ENCODE results near the gene MAST4. TPM values are rescaled to one million over a fixed set of nuclear protein-coding genes. Genes with fewer than 3 reads are reported as not detected.
A peak's percentile ranks its signal among the peaks of the same experiment; 100 is the strongest.

MAST4 gene
- polyA plus RNA-seq, 1 donor (not counting 4 experiments of a cell fraction or from before 2014, with no cell fraction given) = 19.8 TPM

DNA sequence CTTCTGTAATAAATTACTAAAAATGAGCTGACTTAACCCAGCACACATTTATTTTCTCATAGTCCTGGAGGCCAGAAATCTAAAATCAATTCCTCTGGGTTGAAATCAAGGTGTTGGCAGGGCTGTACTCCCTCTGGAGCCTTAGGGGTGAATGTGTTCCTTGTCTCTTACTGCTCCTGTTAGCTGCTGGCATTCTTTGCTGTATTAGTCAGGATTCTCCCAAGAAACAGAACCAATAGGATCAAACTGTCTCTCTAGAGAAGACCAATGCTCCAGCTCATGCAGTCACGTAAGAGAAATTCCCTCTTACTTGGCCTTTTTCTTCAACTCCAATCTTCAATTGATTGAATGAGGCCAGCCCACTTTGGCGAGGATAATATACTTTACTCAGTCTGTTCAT lies 615.7 kb downstream of the MAST4 start:
- Histone ChIP-seq H3K4me3 (ENCODE audit: control insufficient read depth in 2 of 3, extremely low read depth in 1 of 3, insufficient read depth in 2 of 3, low read depth in 1 of 3, low read length in 3 of 3) (no peak overlapping the region), H3K9me1 (ENCODE audit: control insufficient read depth, extremely low read depth, insufficient read depth, low read length) (no peaks in the 10 kb centered on the region), H2AFZ (ENCODE audit: control insufficient read depth, low read length) (no peak overlapping the region), H3K4me2 (ENCODE audit: control insufficient read depth, extremely low read depth, insufficient read depth, low read depth, low read length) (no peak overlapping the region), H3K27ac (ENCODE audit: control insufficient read depth, insufficient read depth, low read length) (no peak overlapping the region), H3K27me3 (ENCODE audit: control insufficient read depth, extremely low read depth, insufficient read depth, low read length) (no peaks in the 10 kb centered on the region), H3K9me3 (ENCODE audit: control insufficient read depth, low read depth, low read length) (no peaks in the 10 kb centered on the region), H3K79me2 (ENCODE audit: control insufficient read depth, insufficient read depth, low read length) (no peaks in the 10 kb centered on the region), H3K36me3 (ENCODE audit: control insufficient read depth in 2 of 2, extremely low read depth in 1 of 2, insufficient read depth in 2 of 2, low read length in 2 of 2) (no peaks in the 10 kb centered on the region), H3K9ac (ENCODE audit: control insufficient read depth, extremely low read depth, insufficient read depth, low read length) (no peak overlapping the region), H4K20me1 (ENCODE audit: control insufficient read depth, extremely low read depth, insufficient read depth, low read length) (no peaks in the 10 kb centered on the region), H3K4me1 (ENCODE audit: control insufficient read depth, extremely low read depth, insufficient read depth, low read length) (peaks cover 32% of the 10 kb centered on the region)
- dilution Hi-C loops (cut with MboI; ENCODE audit: extremely low pct_ligation_motif_present, low sequenced_read_pairs) = no loop called here
- FAIRE-seq = peak; percentile 61
- TF ChIP-seq, protein P1, sequence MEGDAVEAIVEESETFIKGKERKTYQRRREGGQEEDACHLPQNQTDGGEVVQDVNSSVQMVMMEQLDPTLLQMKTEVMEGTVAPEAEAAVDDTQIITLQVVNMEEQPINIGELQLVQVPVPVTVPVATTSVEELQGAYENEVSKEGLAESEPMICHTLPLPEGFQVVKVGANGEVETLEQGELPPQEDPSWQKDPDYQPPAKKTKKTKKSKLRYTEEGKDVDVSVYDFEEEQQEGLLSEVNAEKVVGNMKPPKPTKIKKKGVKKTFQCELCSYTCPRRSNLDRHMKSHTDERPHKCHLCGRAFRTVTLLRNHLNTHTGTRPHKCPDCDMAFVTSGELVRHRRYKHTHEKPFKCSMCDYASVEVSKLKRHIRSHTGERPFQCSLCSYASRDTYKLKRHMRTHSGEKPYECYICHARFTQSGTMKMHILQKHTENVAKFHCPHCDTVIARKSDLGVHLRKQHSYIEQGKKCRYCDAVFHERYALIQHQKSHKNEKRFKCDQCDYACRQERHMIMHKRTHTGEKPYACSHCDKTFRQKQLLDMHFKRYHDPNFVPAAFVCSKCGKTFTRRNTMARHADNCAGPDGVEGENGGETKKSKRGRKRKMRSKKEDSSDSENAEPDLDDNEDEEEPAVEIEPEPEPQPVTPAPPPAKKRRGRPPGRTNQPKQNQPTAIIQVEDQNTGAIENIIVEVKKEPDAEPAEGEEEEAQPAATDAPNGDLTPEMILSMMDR (optimal IDR thresholded peaks at IDR 0.05 in 1 of 3, IDR thresholded peaks at IDR 0.05 in 1 of 3, conservative IDR thresholded peaks at IDR 0.05 in 1 of 3; ENCODE audit: extremely low read depth in 1 of 3, insufficient read depth in 2 of 3, low read length in 3 of 3) = no peak
- TF ChIP-seq EZH2 (IDR thresholded peaks at IDR 0.05; ENCODE audit: low read length) = no peak
- peak; percentile 50 for DNase-seq (ENCODE audit: low read depth, low spot score)

DNA sequence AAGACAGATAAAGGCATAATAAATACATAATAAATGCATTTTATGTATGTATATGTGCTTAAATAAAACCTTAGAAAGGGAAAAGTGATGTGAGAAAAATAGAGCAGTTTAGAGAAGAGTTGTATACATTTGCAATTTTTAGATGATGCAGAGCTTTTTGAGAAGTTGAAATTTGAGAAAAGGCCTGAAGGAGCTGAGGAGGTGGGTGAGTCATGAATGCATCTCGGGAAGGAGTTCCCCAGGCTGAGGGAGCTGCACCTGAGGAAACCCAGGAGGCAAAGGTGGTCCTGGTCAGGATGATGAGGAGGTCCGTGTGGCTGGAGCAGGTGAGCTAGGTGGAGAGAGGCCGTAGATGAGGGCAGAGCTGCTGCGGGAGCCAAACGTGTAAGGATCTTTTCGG lies 617.8 kb downstream of the MAST4 start:
- Histone ChIP-seq H2AFZ (ENCODE audit: control insufficient read depth, low read length) (no peak overlapping the region), H3K9me3 (ENCODE audit: control insufficient read depth, low read depth, low read length) (no peaks in the 10 kb centered on the region), H3K4me2 (ENCODE audit: control insufficient read depth, extremely low read depth, insufficient read depth, low read depth, low read length) (no peak overlapping the region), H3K36me3 (ENCODE audit: control insufficient read depth in 2 of 2, extremely low read depth in 1 of 2, insufficient read depth in 2 of 2, low read length in 2 of 2) (no peaks in the 10 kb centered on the region), H3K9ac (ENCODE audit: control insufficient read depth, extremely low read depth, insufficient read depth, low read length) (no peak overlapping the region), H3K27ac (ENCODE audit: control insufficient read depth, insufficient read depth, low read length) (no peak overlapping the region), H3K9me1 (ENCODE audit: control insufficient read depth, extremely low read depth, insufficient read depth, low read length) (no peaks in the 10 kb centered on the region), H4K20me1 (ENCODE audit: control insufficient read depth, extremely low read depth, insufficient read depth, low read length) (no peaks in the 10 kb centered on the region), H3K4me1 (ENCODE audit: control insufficient read depth, extremely low read depth, insufficient read depth, low read length) (peaks cover 14% of the 10 kb centered on the region), H3K79me2 (ENCODE audit: control insufficient read depth, insufficient read depth, low read length) (no peaks in the 10 kb centered on the region), H3K4me3 (ENCODE audit: control insufficient read depth in 2 of 3, extremely low read depth in 1 of 3, insufficient read depth in 2 of 3, low read depth in 1 of 3, low read length in 3 of 3) (no peak overlapping the region), H3K27me3 (ENCODE audit: control insufficient read depth, extremely low read depth, insufficient read depth, low read length) (no peaks in the 10 kb centered on the region)
- TF ChIP-seq, protein P1 (optimal IDR thresholded peaks at IDR 0.05 in 1 of 3, IDR thresholded peaks at IDR 0.05 in 1 of 3, conservative IDR thresholded peaks at IDR 0.05 in 1 of 3; ENCODE audit: extremely low read depth in 1 of 3, insufficient read depth in 2 of 3, low read length in 3 of 3) = no peak
- TF ChIP-seq EZH2 (IDR thresholded peaks at IDR 0.05; ENCODE audit: low read length) = no peak
- DNase-seq (ENCODE audit: low read depth, low spot score) (no peak), FAIRE-seq (no peak)
- dilution Hi-C loops (cut with MboI; ENCODE audit: extremely low pct_ligation_motif_present, low sequenced_read_pairs) = no loop called here

Data from keratinocyte (primary cell).